IMR-90 (cell line): ENCODE measurements around the gene ISCA2.

Experiments used
- CTCF ChIP-seq: conservative IDR thresholded peaks from 2 replicates; pipeline ENCODE4 v1.5.1; 2012; ENCODE audit warnings: mild to moderate bottlenecking, low read depth, low read length, improper control_type of control experiment
- RFX5 ChIP-seq: IDR thresholded peaks from 2 replicates; pipeline ENCODE4 v1.8.0; 2012; ENCODE audit warnings: low read depth, mild to moderate bottlenecking, low read length, moderate library complexity

GRCh38 chr14:74507085-74507484, 13.5 kb downstream of the ISCA2 start:
- no peak for TF ChIP-seq CTCF
- TF ChIP-seq RFX5 = no peak
